GM12873 (cell line): ENCODE data around the gene ARMC6.

Source experiments
- TF ChIP-seq, protein P1 (sequence below): IDR thresholded peaks from 2 replicates; pipeline ENCODE4 v1.5.1; 2012; ENCODE audit warnings: low read depth, mild to moderate bottlenecking, moderate library complexity, low read length, control low read depth; ENCODE audit not compliant: insufficient read depth; ENCODE audit errors: missing control alignments

ARMC6 gene

DNA sequence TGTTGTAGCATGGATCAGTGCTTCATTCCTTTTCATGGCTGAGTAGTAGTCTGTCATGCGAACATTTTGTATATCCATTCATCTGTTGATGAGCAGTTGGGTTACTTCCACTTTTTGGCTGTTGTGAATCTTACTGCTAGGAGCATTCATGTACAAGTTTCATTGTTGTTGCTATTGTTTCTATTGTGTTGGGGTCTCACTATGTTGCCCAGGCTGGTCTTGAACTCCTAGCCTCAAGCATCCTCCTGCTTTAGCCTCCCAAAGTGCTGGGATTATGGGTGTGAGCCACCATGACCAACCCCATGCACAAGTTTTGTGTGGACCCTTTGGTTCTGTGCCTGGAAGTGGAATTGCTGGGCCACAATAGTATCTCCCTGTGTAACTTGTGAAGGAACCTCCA, 46.2 kb downstream of the ARMC6 start:
- TF ChIP-seq, protein P1, sequence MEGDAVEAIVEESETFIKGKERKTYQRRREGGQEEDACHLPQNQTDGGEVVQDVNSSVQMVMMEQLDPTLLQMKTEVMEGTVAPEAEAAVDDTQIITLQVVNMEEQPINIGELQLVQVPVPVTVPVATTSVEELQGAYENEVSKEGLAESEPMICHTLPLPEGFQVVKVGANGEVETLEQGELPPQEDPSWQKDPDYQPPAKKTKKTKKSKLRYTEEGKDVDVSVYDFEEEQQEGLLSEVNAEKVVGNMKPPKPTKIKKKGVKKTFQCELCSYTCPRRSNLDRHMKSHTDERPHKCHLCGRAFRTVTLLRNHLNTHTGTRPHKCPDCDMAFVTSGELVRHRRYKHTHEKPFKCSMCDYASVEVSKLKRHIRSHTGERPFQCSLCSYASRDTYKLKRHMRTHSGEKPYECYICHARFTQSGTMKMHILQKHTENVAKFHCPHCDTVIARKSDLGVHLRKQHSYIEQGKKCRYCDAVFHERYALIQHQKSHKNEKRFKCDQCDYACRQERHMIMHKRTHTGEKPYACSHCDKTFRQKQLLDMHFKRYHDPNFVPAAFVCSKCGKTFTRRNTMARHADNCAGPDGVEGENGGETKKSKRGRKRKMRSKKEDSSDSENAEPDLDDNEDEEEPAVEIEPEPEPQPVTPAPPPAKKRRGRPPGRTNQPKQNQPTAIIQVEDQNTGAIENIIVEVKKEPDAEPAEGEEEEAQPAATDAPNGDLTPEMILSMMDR: no peak

DNA sequence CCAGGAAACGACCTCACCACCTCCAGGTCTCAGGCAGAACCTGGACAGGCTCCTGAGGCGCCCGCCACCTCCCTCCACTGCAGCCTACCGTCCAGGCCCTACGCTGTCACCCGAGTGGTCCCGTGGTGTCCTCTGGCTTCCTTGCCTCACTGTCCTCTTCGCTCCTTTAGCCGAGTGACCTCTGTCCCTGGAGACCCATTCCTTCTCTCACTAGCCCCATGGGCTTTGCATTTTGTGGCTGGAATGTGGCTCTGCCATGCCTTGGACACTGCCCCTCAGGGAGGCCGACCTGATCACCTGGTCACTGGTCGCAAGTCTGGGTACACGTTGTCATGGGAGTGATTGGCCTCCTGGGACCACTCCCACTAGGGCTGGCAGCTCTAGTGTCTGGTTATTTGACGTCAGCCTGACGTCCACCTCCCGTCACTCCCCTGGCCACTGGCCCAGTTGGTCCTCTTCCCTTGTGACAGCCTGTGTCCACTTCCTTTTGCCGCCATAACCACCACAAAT, 48.3 kb downstream of the ARMC6 start:
- TF ChIP-seq, protein P1: no peak

DNA sequence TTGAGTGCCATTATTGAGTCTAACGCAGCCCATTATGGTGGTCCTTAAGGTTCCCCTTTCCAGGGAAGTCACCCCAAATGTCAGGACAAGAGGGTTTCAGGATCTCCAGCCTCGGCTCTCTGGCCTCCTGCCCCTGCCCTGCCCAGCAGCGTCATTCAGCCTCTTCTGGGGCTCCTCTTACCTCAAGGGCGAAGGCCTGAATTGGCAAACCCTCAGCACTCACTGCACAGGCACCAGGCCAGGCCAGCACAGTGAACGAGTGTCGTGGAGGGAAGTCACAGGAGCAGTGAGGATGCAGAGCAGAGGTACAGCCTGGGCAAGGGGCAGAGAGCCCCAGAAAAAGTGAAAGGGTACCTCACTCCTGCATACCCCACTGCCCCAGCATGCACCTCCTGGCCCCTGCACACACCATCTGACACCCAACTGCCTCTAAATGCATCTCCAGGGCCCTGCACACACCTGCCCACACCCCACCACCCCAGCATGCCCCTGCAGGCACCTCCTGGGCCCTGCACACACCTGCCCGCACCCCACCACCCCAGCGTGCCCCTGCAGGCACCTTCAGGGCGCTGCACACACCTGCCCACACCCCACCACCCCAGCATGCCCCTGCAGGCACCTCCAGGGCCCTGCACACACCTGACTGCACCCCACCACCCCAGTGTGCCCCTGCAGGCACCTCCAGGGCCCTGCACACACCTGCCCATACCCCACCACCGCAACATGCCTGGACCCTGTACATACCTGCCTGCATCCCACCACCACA, 50.2 kb downstream of the ARMC6 start:
- TF ChIP-seq, protein P1: no peak

DNA sequence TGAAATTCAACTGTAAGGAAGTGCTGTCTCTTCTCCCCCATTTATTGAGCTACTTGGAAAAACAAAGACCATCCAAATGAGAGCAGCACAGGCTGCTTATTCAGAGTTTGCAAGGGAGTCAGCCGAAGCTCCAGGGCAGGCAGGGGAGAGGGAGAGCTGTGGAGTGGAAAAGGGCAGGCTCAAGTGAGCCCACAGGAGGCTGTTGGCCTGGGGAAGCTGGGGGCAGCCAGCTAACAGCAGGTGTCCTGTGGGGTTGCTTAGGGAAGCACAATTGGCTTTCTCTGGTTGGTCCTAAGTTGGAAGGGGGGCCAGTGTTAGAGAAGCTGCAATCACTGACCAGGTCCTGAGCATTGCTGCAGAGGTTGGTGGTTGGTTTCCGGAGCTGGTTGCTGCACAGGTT, 54.3 kb downstream of the ARMC6 start:
- TF ChIP-seq, protein P1: no peak

DNA sequence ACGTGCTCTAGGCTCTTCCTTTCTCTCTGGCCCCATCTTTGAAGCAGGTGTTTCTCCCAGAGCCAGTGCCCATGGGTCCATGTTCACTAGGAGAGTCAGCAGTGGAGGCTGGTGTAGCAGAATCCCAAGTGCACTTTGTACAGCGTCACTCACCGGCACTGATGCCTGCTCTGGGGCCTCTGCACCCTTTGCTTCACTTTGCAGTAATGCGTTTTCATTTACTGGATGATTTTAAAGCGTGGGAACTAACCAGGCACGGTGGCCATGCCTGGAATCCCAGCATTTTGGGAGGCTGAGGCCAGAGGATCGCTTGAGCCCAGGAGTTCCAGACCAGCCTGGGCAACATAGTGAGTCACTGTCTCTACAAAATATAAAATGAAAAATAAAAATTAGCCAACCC, 61.1 kb downstream of the ARMC6 start:
- TF ChIP-seq, protein P1: no peak

DNA sequence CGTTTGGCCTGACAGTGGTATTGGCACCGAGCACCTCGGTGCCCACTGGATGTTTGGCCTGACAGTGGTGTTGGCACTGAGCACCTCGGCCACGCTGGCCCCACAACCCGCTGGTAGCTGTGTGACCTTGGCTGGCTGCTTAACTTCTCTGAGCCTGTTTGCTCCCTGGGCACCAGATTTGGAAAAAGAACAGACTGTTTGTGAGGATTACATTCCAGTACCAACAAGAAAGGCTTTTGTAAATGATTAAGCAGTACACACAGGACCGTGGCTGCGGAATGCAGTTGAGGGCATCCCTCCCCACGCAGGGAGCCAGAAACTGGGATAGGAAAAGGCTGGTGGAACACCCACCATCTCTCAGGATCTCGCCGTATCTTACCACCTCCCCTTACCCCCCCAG, 62.3 kb downstream of the ARMC6 start:
- TF ChIP-seq, protein P1: no peak

DNA sequence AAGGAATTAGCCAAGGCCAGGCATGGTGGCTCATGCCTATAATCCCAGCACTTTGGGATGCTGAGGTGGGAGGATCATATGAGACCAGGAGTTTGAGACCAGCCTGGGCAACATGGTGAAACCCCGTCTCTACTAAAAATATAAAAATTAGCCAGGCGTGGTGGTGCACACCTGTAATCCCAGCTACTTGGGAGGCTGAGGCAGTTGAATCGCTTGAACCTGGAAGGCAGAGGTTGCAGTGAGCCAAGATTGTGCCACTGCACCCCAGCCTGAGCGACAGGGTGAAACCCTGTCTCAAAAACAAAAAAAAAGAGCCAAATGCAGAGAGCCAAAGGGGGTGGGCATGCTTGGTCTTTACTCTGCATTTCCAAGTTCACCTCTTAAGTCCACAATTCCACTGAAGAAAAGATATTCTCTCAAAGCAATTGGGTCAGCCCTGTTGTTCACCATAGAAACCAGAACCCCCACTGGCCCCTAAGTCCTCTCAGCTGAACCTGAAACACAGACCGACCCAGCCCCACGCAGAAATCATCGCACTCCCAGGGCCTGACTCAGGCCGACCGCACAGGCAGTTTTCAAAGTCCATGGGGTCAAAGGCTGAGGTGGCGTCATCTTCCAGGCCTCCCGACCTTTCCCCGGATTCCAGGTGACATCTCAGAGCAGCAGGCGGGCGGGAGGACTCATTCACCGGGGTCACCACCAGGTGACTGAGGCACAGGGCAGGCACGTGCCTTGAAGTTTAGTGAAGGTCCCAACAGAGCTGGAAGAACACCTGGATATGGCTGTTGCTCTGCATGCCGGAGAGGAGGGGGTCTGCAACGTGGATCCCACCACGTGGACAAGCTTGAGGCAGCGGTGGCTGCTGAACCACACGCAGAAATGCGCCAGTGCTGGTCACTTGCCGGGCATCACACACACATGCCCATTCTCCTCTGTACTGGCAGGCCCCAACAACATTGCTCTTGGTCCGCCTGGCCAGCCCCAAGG, 63.5 kb downstream of the ARMC6 start:
- TF ChIP-seq, protein P1: no peak
